NCI-H1092 treated with DMSO at 0.1 percent for 48 hours (cell line): ENCODE results near the gene ARL14.

Source experiments
- DNase-seq: peaks from one replicate; lab custom pipeline; 2025; lab: John Stamatoyannopoulos, UW

The ARL14 gene

GRCh38 chr3:160676547-160677303 is at the start of gene ARL14:
Gene ARL14 (plus strand): TSS chr3:160677160. CDS start chr3:160677347, 187 bp downstream.
- DNase-seq: no peak

DNA sequence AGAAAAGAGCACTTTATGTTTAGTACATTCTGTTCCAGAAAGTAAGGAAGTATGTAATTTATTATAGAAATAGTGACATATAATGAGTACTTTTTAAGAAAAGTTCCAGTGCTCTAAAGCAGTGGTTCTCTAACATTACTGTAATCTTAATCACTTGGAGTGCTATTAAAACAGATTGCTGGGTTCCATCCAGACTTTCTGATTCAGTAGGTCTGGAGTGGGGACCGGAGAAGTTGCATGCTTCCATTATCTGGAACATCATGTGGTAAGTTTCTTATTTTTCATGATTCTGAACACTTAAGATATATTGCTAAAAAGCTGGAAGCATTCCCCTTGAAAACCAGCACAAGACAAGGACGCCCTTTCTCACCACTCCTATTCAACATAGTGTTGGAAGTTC is 47.5 kb upstream of the ARL14 start:
- no peak for DNase-seq

GRCh38 chr3:160633361-160634083 is 43.4 kb upstream of the ARL14 start:
- DNase-seq: no peak

- DNase-seq: no peak
Observed at GRCh38 chr3:160635213-160635612, 41.7 kb upstream of the ARL14 start.

GRCh38 chr3:160637086-160637485 is 39.9 kb upstream of the ARL14 start:
- no peak for DNase-seq

DNA sequence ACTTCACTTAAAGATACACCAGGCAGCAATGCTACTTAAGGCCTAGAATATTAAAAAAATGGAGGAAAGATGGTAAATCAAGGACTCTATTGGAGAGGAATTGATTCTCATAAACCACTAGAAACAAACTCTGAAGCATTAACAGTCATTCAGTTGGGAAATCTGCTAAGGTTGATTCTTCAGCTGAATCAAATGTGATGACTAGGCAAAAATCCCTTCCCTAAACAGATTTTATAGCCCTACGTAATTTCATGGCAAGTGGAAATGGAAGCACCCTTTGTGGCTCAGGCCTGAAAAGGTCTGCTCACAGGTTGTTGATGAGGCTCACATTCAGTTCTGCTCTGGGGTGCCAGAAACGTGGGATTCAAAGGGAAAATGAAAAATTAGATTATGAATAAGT is 38.8 kb upstream of the ARL14 start:
- no peak for DNase-seq

DNA sequence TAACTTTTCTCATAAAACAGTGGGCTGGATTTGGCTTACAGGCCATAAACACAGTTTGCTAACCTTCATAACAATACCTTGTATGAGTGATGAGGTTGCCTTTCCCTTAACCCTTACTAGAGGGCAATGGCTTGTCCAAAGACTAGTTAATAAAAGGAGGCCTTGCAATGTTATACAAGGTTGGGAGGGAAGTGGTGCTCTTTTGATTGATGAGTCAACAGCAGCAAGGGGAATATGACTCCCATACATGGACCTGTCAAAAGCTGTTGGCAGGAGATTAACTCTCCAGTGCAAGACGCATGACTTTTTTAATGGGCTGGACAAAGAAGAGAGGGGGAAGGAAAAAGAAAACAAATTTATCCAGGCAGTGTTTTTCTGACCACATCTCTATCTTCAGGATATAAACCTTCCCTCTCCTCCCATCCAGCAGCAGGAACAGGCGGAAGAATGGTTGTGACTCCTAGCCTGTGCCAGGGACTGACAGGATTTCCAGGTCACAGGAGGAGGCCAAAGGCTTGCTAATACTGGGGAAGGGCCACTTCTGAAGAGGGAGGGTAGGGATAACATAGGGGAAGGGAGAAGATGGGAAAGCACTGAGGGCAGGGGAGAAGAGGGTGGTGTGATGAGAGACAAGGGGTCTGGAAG is 35.2 kb upstream of the ARL14 start:
- no peak for DNase-seq

- no peak for DNase-seq
Observed at GRCh38 chr3:160643994-160644393, 33.0 kb upstream of the ARL14 start.

DNA sequence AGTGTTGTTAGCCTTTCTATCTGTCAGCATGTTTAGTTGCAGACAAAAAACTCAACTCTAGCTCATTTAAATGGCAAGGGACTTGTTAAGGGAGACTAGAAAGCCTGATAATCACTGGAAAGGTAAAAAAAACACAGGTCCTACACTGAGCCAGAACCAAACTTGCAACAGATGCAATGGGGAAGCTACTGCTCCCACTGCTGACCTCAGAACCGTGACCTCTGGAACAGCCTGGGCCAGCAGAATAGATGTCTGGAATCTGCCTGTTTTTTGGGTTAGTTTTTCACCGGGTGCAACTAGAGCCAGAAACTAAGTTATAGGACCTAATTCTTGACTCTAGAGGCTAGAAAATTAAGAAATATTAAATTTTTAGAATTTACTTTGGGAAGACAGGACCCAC is 32.5 kb upstream of the ARL14 start:
- no peak for DNase-seq

- no peak for DNase-seq
Observed at GRCh38 chr3:160648701-160649100, 28.3 kb upstream of the ARL14 start.

GRCh38 chr3:160649596-160649995 is 27.4 kb upstream of the ARL14 start:
- DNase-seq: no peak

DNA sequence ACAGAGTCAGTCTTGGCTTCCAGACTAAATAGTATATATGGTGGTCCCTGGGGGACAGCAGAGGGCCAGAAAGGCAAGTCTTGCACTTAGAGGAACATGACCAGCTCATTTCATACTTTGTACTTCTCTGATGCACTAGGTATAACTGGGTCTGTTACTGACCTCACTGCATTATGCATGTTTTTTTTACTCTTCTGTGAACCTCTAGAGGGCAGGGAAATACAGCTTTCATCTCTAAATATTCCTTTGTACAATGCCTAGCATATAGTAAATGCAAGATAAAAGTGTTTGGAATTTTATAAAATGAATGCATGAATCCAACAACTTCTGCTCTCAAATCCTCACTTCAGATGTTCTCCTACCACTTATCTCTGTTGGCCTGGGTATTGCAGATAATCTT is 23.4 kb upstream of the ARL14 start:
- DNase-seq: no peak

DNA sequence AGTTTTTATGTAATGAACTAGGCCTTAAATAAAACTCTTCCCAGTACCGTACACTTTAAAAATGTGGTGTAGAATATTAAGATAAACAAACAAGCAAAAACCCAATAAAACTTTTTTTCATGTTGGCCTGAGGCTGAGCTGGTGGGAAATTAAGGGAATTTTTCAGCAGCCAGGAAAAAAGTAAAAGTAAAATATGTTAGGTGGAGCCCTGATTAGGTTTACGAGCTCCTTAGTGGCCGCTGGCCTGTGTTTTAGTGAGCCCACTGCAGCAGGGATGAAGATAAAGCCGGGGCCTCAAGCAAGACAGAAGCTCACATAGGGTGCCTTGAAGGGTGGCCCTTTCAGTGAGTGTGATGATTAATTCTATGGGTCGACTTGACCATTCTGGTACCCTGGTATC is 16.1 kb upstream of the ARL14 start:
- no peak for DNase-seq

DNA sequence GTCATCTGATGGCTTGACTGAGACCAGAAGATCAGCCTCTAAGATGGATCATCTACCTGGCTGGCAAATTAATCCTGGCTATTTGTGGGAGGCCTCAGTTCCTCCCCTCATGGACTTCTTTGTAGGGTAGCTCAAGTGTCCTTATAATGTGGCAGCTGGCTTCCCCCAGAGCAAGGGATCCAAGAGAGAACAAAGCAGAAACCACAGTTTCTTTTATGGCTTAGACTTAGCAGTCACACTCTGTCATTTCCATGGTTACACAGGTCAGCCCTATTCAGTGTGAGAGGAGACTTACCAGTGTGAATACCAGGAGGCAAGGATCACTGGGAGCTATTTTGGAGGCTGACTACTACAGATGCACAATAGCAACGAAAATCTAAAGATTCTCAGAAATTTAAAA is 15.3 kb upstream of the ARL14 start:
- DNase-seq: no peak

DNA sequence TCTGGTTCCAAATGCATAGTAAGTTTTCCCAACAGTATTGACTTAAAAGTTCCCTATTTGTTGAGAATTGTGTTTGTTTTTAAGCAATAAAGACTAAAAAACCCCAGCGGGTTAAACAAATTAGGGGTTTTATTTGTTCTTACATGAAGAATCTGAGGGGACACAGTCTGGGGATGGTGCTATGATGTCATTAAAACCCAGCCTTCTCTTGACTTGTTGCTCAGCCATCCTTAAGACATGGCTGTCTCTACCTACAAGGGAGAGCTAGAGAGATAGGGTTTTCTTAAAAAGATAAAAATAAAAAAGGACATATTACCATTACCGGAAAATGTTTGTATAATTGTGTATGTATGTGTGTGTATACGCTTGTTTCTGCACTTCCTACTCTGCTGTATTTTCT is 11.7 kb upstream of the ARL14 start:
- no peak for DNase-seq

- no peak for DNase-seq
Observed at GRCh38 chr3:160665784-160666526, 11.0 kb upstream of the ARL14 start.

GRCh38 chr3:160667452-160667851 is 9.5 kb upstream of the ARL14 start:
- no peak for DNase-seq

- DNase-seq: no peak
Observed at GRCh38 chr3:160668454-160668853, 8.5 kb upstream of the ARL14 start.

- DNase-seq: no peak
Observed at GRCh38 chr3:160671231-160671630, 5.7 kb upstream of the ARL14 start.

DNA sequence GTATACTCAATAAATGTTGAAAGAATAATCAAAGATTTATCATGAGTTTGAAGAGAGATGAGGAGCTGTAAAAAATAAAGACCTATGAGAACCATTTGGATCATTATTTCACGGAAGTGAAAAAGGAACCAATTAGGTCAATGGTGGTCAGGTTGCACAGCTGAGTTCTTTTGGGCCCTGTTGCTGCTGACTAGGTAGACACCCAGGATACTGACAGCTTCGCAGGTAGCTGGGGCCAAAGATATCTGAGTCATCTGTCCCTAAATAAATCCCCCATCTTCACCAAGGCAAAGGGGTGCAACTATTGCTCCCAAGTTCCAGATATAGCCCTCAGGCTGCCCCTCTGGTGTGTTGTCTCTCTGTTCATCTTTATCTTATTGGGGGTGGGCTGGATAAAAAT is 5.0 kb upstream of the ARL14 start:
- no peak for DNase-seq

- DNase-seq: no peak
Observed at GRCh38 chr3:160673188-160673587, 3.8 kb upstream of the ARL14 start.

DNA sequence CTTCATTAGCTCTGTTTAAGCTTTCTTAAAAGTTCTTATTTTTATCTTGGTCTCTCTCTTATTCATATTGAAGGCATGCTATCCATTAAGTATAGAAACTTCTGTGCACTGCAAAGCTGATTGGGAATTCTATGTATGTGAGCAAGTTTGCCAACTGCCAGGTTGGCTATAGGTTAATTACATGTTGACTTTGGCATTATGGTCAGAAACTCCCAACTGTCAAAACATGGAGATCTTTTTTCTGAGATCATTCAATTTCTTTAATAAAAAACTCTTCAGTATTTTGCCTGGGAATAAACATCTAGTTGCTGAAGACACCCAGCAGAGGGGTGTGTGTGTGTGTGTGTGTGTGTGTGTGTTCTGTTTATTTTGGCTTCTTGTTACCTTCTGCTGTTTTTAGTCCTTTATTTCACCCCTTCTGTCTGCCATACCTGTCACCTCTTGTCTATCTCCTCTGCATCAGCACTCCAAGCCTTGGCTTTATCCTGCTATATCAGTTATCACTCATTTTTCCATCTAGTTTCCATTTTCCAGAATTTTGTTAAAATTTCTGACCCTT is 1.3 kb upstream of the ARL14 start:
- no peak for DNase-seq
